ENCODE results near the gene ITM2B.
"Not testable (repeated sequence)": the region's sequence is repeated elsewhere in the genome, so short reads cannot be mapped to it uniquely, and the experiment has no call there.

The ITM2B gene

GRCh38 chr13:48230541-48230940 is 2.5 kb upstream of the ITM2B start:
- DNase-seq (ENCODE audit: low spot score), result no peak

GRCh38 chr13:48231080-48231479 is 1.9 kb upstream of the ITM2B start:
- no peak for DNase-seq (ENCODE audit: low spot score)

- no peak for DNase-seq (ENCODE audit: low spot score)
Measured at GRCh38 chr13:48231933-48232332, 1.1 kb upstream of the ITM2B start.

GRCh38 chr13:48232420-48233045 is 473 bp upstream of the ITM2B start:
- DNase-seq (ENCODE audit: low spot score), result no peak

GRCh38 chr13:48233889-48234488 is 983 bp downstream of the ITM2B start:
- DNase-seq (ENCODE audit: low spot score), result no peak

- DNase-seq (ENCODE audit: low spot score), result no peak
Measured at GRCh38 chr13:48234566-48235340, 1.7 kb downstream of the ITM2B start.

- DNase-seq (ENCODE audit: low spot score), result peak; percentile 58
Measured at GRCh38 chr13:48235341-48236135, 2.5 kb downstream of the ITM2B start.

GRCh38 chr13:48236528-48237353 is 3.7 kb downstream of the ITM2B start:
- no peak for DNase-seq (ENCODE audit: low spot score)

- DNase-seq (ENCODE audit: low spot score), result not testable (repeated sequence)
Measured at GRCh38 chr13:48239369-48239768, 6.4 kb downstream of the ITM2B start.

- DNase-seq (ENCODE audit: low spot score), result no peak
Measured at GRCh38 chr13:48241651-48242050, 8.6 kb downstream of the ITM2B start.

- DNase-seq (ENCODE audit: low spot score), result no peak
Measured at GRCh38 chr13:48242677-48243076, 9.7 kb downstream of the ITM2B start.

- DNase-seq (ENCODE audit: low spot score), result no peak
Measured at GRCh38 chr13:48244159-48244558, 11.2 kb downstream of the ITM2B start.

- DNase-seq (ENCODE audit: low spot score), result no peak
Measured at GRCh38 chr13:48246102-48246501, 13.1 kb downstream of the ITM2B start.

- no peak for DNase-seq (ENCODE audit: low spot score)
Measured at GRCh38 chr13:48249018-48249417, 16.0 kb downstream of the ITM2B start.

- no peak for DNase-seq (ENCODE audit: low spot score)
Measured at GRCh38 chr13:48251611-48252081, 18.6 kb downstream of the ITM2B start.

GRCh38 chr13:48252176-48252575 is 19.2 kb downstream of the ITM2B start:
- DNase-seq (ENCODE audit: low spot score), result no peak

- DNase-seq (ENCODE audit: low spot score), result no peak
Measured at GRCh38 chr13:48253849-48254248, 20.8 kb downstream of the ITM2B start.

- no peak for DNase-seq (ENCODE audit: low spot score)
Measured at GRCh38 chr13:48255090-48255489, 22.1 kb downstream of the ITM2B start.

- DNase-seq (ENCODE audit: low spot score), result peak; percentile 51
Measured at GRCh38 chr13:48255954-48256353, 22.9 kb downstream of the ITM2B start.

- no peak for DNase-seq (ENCODE audit: low spot score)
Measured at GRCh38 chr13:48258002-48258401, 25.0 kb downstream of the ITM2B start.

- no peak for DNase-seq (ENCODE audit: low spot score)
Measured at GRCh38 chr13:48258430-48258829, 25.4 kb downstream of the ITM2B start.

All from putamen (tissue), 1 donor.